LoVo (cell line): Measurements from ENCODE around the gene CLDN4.
"Not testable (repeated sequence)": the region's sequence is repeated elsewhere in the genome, so short reads cannot be mapped to it uniquely, and the experiment has no call there.

Experiments used
- DNase-seq: peaks from one replicate; pipeline ENCODE4 v3.0.0-alpha.2; 2016; ENCODE audit warnings: low spot score

The CLDN4 gene

DNA sequence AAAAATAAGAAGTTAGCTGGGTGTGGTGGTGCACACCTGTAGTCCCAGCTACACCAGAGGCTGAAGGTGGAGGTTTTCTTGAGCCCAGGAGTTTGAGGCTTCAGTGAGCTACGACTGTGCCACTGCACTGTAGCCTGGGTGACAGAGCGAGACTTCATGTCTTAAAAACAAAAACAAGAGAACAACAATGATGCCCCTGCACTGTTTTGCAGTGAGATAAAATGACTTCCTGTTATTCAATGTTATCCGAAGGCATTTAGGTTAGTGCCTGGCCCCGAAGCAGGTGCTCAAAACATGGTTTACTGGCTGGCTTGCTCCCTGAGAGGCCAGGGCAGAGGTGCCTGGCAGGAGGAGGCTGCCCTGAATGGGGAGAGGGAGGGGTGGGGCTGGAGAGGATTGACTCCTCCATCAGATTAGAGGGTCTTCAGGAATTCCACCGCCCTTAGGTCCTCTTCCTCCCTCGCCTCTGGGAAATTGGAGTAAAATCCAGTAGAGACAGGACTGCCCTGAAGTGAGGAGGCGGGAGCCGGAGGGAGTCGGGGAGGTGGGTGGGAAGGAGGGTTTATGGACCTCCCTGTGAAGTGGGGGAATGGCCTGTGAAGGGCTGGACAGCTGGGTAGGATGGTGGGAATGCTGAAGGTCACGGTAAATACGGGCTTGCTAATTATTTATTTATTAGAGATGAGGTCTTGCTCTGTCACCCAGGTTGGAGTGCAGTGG lies 6.8 kb upstream of the CLDN4 start:
- DNase-seq, result no peak

DNA sequence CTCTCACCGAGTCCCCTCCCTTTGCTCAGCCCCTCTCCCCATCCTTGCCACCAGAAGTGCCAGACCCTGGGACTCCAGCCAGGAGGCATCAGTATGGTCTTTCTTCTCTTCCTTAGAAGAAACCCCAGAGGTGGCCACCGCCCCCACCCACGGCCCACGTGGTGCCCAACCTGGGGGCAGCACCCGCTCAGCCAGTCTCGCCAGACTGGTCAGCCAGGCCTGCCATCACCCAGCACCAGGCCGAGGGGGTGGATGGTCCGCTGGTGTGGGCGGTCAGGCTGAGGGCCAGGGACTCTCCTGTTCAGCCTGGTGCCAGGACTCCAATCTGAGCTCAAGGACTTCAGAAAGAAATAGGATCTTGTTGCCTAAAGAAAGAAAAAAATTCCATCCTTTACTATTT lies 5.8 kb upstream of the CLDN4 start:
- no peak for DNase-seq

DNA sequence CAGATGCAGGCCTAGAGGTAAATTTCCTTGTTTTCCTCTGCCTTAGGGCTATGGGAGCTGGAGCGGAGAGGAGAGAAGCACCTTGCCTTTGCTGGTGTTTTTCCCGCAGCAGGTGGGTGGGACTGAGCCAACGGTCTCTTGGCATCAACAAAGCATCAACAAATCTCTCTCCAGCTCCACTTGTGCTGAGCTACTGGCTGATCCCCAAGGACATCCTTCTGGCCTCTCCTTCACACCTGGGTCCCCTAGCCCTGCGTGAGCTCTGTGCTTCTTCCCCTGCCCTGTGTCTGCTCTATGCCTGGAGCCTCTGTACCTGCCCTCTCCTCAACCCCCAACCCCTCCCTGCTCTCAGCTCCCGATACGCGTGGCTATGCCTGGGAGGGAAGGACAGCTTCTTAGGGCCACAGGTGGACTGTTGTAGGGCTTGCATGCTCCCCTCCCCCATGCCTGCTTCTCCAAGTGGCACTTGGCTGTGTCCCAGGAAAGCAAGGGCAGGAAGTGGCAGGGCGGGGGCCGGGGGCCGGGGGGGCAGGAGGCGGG lies 3.2 kb upstream of the CLDN4 start:
- DNase-seq, result peak; percentile 98

DNA sequence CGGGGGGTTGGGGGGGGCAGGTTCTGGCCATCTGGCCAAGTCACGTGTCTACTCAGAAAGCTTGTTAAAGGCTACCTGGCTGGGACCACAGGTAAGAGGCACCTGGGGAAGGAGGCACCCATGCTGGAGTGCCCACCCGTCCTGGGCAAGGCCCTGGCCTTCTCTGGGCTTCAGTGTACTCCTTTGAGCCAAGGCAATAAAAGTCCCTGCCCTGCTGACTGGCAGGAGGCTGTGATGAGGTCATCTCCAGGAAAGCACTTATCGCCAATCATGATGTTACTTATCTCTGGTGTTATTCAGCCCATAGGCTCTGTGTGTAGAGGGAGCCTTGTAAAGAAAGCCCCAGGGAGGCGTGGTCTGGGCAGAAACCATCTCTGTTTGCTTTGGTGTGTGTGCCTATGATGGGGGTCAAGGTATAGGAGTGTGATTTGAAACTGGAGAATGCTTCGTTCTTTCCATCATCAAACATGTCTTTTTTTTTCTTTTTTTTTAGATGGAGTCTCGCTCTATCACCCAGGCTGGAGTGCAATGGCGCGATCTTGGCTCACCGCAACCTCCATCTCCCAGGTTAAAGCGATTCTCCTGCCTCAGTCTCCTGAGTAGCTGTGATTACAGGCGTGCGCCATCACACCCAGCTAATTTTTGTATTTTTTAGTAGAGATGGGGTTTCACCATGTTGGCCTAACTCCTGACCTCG lies 2.5 kb upstream of the CLDN4 start:
- DNase-seq, result peak; percentile 99

DNA sequence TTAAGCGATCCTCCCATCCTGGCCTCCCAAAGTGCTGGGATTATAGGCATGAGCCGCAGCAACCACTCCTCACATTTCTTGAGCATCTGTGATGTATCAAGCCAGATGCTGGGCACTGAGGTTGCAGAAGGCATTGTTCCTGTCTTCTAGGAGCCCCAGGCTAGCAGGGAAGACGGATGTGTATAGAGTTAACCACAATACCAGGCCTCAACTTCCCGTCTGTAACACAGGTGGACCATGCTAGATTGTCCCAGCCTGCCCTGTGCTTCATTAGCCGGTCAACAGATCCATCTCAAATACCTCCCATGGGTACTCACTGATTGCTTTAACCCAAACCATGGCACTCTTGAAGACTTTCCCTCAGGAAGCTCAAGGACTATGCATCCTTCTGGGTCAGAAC lies 1.8 kb upstream of the CLDN4 start:
- DNase-seq, result no peak

DNA sequence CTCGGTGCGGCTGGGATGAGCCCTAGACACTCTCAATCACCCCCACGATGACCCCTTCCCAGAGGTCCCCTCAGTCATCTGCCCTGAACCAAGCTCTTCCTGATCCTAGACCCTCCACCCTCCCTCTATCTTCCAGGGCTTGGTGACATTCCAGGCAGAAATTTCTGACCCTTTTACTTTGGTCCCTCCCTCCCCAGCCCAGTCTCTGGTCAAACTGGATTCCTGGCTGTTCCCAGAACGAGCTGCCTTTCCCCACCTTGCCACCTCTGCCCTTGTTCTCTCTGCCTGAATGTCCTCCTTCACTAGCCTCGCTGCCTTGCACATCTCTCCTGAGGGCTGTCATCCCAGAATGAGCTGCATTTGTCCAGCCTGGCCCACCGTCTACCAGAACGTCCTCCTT lies 1.3 kb upstream of the CLDN4 start:
- DNase-seq, result peak; percentile 58

DNA sequence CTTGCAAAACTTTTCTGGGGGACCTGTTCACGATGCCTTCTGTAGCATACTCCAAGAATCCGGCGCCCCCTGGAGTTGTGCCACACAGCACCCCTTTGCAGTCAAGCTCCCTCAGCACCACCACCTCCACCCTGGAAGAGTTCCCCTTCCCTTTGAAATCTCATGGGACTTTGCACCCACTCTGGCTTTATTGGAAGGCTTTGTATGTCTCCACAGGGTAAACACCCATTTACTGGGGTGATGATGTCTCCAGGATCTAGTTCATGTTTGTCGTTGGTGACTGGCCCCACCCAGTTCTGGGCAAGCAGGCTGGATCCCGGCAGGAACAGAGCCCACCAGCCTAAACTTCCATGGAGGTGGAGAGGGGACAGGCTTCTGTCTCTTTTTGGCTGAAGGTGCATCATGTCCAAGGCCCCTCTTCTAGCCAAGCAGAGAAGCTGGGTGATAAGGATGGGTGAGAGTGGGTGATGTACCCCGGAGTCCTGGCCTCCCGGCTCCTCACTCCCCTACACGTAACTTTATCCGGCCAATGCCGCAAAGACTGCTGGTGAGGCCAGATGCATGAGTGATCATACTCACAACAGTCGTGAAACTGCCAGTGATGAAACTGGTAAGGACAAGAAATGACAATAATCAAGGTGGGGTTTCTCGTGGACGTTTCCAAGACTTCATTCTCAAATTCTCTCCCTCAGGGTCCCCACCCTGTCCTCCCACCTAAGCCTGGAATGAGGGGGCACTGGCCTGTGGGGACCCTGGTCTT lies 695 bp upstream of the CLDN4 start:
- DNase-seq, result peak; percentile 78

DNA sequence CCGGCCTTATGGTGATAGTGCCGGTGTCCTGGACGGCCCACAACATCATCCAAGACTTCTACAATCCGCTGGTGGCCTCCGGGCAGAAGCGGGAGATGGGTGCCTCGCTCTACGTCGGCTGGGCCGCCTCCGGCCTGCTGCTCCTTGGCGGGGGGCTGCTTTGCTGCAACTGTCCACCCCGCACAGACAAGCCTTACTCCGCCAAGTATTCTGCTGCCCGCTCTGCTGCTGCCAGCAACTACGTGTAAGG lies 713 bp downstream of the CLDN4 start:
- no peak for DNase-seq

DNA sequence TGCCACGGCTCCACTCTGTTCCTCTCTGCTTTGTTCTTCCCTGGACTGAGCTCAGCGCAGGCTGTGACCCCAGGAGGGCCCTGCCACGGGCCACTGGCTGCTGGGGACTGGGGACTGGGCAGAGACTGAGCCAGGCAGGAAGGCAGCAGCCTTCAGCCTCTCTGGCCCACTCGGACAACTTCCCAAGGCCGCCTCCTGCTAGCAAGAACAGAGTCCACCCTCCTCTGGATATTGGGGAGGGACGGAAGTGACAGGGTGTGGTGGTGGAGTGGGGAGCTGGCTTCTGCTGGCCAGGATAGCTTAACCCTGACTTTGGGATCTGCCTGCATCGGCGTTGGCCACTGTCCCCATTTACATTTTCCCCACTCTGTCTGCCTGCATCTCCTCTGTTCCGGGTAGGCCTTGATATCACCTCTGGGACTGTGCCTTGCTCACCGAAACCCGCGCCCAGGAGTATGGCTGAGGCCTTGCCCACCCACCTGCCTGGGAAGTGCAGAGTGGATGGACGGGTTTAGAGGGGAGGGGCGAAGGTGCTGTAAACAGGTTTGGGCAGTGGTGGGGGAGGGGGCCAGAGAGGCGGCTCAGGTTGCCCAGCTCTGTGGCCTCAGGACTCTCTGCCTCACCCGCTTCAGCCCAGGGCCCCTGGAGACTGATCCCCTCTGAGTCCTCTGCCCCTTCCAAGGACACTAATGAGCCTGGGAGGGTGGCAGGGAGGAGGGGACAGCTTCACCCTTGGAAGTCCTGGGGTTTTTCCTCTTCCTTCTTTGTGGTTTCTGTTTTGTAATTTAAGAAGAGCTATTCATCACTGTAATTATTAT lies 1.2 kb downstream of the CLDN4 start:
- peak; percentile 87 for DNase-seq

DNA sequence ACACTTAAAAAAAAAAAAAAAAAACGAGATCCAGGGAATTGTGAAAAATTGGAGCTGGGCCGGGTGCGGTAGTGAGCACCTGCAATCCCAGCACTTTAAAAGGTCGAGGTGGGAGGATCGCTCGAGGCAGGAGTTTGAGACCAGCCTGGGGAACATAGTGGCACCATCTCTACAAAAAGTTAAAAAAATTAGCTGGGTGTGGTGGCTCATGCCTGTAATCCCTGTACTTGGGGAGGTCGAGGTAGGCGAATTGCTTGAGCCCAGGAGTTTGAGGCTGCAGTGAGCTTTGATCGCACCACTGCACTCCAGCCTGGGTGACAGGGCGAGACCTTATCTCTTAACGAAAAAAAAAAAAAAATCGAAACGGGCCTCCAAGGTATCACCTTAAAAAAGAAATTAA lies 2.0 kb downstream of the CLDN4 start:
- DNase-seq, result peak; percentile 64

DNA sequence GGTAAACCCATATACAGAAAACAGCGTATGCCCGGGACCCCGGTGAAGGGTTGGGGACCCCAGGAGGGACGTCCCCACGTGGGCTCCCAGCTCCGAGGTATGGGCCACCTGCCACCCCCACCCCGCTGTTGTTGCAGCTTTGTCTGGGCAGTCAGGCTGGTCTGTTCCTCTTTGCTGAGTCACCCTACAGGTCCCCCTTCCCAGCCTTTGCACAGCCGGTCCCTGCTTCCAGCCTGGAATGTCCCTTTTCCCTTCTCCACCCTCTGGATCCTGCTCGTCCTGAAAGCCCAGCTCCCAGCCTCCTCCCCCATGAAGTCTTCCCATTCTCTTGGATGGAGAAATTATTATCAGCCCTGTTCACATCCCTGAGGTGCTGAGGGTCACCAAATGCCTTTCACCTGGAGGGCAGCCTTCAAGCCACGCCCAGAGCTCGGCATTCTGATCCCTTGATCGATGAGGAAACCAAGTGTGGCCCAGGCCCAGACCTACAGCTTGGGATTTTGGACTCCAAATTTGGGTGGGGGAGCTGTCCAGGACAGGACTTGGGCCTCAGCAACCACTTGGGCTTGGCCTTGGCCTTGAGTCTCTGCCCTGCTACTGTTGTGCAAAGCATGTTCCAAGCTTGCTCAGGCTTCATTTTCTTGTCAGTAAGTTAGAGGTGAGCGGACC lies 2.6 kb downstream of the CLDN4 start:
- DNase-seq, result peak; percentile 79

DNA sequence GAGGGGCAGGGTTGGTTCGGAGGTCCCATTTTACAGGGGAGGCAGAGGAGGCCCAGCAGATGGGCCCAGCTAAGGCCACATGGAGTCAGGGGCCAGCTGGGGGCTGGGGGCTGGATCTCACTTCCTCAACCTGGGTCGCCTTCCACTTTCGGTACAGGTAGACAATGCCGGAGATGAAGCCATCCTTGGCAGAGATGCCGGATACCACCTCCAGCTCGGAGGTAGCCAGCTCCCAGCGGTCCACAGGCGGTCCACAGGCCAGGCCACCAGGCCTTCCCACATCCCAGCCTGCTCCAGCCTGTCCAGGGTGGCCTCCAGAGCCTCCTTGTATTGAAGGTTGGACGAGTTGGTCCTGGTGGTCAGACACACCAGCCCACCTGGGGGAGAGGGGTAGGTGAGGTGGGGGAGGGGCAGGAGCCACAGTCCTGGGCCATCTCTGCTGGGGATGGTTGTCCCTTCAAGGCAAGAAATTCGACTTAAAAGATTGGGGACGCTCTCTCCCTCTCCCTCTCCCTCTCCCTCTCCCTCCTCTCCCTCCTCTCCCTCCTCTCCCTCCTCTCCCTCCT lies 3.9 kb downstream of the CLDN4 start:
- DNase-seq, result no peak

DNA sequence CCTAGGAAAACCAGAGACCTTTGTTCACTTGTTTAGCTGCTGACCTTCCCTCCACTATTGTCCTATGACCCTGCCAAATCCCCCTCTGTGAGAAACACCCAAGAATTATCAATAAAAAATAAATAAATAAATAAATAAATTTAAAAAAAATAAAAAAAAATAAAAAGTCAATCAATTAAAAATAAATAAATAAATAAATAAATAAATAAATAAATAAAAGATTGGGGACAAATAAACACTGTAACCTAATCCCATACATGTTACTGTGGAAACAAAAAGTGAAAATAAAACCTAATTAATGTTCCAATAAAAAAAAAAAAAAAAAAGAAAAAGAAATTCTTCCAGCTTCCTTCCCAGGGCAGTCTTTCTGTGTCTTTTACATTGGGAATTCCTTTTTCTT lies 6.4 kb downstream of the CLDN4 start:
- not testable (repeated sequence) for DNase-seq

DNA sequence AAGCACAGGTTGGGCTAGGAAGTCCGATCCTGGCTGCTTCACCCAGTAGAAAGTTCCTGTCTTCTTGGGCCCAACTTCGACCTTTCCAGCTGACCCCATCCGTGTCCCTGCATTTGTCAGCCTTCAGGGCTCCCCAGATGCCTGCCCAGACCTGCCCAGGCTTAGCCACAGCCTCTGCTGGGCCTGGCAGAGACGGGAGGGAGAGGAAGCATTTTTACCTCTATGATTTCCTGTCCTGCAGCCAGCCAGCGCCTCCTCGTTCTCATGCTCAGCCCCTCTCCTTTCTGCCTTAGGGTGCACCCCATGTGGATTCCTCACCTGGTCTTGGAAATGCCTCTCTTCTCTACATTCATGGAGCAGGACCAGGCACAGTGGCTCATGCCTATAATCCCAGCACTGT lies 7.8 kb downstream of the CLDN4 start:
- DNase-seq, result no peak

DNA sequence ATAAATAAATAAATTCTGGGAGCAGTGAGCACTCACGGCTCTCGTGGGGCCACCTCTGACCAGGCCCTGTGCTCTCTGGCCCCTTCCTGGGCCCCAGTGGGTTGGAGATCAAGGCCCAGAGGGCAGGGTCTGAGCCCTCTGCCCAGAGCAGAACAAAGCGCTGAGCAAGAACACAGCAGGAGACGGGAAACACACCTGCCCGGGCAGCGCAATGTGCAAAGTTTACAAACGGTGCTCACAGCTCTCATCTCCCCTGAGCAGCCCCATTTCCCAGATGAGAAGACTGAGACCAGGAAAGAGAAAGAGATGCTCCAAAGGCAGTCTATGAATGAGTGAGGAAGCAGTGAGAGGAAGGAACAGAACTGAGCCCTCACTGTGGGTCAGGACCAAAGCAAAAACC lies 8.5 kb downstream of the CLDN4 start:
- no peak for DNase-seq

DNA sequence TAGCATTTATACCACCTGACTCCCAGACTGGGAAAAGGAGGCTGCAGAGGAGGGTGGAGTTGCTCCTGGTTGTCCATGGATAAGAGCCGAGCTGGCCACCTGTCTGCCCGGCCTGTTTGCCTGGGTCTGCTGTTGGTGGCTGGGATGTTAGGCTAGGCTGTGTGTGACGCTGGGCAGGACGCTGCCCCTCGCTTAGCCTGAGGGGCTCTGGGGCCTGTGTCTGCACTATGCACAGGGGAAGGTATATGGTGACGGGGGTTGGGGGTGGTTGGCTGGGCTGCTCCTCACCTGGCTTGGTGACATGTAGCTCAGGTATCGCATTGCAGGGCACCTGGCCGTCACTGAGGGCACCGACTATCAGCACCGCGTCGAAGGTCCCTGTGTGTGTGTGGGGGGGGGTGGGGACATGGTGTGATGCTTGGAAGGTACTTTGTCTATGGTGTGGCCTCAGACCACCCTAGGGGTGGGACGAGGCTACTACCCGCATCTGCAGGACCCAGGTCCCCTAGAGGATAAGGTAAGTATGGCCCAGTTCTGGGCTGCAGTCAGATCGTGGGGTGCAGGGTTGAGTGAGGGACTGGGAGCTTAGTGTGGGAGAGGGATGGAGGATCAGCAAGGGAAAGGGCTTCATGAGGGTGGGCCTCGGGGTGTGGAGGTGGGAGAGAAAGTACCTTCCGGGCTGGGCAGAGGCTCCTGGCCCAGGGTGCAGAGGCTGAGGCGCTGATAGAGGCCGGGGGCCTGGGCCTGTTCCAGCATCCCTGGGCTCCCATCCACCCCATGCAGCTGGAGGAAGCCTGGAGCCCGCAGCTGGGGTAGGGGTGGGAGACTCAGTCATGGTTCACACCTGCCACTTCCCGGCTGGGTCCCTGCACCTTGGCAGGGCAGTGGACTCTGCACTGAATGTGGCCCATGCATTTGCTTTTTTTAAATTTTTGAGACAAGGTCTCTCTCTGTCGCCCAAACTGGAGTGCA lies 9.2 kb downstream of the CLDN4 start:
- no peak for DNase-seq

DNA sequence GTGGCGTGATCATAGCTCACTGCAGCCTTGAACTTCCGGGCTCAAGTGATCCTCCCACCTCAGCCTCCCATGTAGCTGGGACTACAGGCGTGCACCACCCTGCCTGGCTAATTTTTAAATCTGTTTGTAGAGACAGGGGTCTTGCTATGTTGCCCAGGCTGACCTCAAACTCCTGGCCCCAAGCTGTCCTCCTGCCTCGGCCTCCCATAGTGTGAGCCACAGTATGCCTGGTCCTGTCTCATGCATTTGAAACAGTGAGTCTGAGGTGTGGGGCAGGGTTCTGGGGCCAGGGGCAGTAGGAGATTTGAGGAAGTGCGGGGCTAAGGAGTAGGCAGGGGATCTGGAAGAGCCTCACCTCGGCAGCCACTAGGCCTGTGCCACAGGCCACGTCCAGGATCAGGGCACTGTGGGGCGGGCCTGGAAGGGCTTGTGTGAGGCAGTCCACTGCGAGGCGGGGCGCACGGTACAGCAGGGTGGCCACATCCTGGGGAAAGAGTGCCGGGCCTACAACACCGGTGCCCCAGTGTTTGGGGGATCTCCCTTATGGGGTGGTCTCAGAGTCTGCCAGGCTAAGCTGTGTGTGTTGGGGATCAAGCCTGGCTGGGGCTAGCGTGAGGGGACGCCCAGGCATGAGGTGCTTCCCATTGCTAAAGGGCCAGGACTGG lies 10.1 kb downstream of the CLDN4 start:
- DNase-seq, result no peak

DNA sequence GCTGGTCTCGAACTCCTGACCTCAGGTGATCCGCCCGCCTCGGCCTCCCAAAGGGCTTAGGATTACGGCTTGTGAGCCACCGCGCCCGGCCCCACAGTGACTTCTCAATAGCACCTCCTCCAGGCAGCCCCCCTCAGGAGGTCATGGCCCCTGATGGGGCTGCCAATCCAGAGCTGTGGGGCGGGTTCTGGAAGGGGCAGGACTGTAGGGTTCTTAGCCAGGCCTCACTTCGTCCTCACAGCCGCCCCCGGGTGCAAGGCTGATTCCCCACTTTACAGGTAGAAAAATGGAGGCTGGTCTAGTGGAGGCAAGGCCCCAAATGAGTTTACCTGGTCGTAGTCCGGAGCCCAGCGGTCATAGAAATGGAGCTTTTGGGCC lies 10.9 kb downstream of the CLDN4 start:
- peak; percentile 63 for DNase-seq

DNA sequence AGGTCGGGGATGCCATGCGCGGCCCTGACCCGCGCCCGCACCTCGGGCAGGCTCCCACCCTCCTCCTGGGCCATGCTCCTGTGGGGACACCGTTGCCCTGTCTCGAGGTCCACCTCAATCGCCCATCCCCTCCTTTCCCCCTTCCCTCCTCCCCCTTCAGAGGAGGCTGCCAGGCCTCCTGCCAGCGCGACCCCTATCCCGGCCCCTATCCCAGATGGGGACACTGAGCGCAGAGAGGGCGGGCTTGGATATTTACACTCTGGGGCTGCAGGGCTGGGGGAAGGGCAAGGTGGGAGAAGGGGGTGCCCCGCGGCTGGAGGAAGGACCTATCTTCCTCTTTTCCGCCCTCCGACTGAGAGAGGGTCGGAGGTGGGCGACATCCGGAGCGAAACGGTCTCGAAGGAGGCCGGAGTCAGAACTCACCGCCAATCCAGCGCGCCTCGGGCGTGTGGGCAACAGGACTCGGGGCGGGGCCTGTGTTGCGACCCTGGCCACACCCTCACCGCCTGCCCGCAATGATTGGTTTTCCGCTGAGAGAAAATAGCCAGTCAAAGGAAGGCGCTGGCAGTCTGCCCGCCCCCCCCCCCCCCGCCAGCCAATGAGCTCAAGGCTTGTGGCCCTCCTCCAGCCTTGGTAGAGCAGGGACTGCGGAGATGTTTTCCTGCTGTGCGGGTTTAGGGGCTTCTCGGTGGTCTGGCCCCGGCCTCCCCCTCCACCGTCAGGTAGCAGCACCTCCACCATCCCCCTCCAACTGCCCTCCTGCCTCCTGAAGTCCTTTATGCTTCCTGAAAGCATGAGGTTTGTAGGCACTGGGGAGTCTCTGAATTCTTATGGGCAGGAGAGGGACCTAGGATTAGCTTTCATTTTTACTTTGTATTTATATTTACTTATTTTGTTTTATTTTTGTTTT lies 11.5 kb downstream of the CLDN4 start, which contains the start of gene METTL27:
TSS of gene METTL27 (minus strand) at position 450 of the 910 bp plus-strand sequence. CDS start at position 74, 376 bp downstream.
- peak; percentile 99 for DNase-seq
